Neural progenitor cell (in vitro differentiated cells): ENCODE measurements around the gene CRB2.

Experiments used
- CTCF ChIP-seq: fragments of 200-600 bp; sonication (generic); IDR thresholded peaks from 2 replicates; pipeline ENCODE4 v1.5.1; 2017; ENCODE audit warnings: antibody characterized with exemption, mild to moderate bottlenecking
- EZH2phosphoT487 ChIP-seq: fragments of 200-600 bp; sonication (generic); IDR thresholded peaks from 2 replicates; pipeline ENCODE4 v1.6.1; 2017; ENCODE audit warnings: antibody characterized with exemption

- TF ChIP-seq CTCF (no peak), EZH2phosphoT487 (no peak)
Measured at GRCh38 chr9:123312306-123312877, 43.6 kb upstream of the CRB2 start.
